ENCODE data around the gene XPO4. TPM values are rescaled to one million over a fixed set of nuclear protein-coding genes. Genes with fewer than 3 reads are reported as not detected.

The XPO4 gene
- total RNA-seq, 3 donors from 2014 or later: 17.1 to 24.6 (median 17.7) TPM

- no peaks in the 10 kb centered on the region for H3K27me3 ChIP-seq
- no peaks in the 10 kb centered on the region for H3K36me3 ChIP-seq
- no peaks in the 10 kb centered on the region for H3K9me3 ChIP-seq
- no peak for TF ChIP-seq POLR2AphosphoS5 (IDR thresholded peaks at IDR 0.05)
- H3K27ac ChIP-seq: no peak overlapping the region
- no peak for DNase-seq (ENCODE audit: low spot score in 2 of 2)
- H3K4me1 ChIP-seq: no peaks in the 10 kb centered on the region
- H3K4me3 ChIP-seq: no peak overlapping the region
- intact Hi-C loops (cut with DNase I; ENCODE audit: low total_unique reads): no loop called here
Observed at GRCh38 chr13:20729633-20730585, 172.6 kb downstream of the XPO4 start.

GRCh38 chr13:20728579-20729311 lies 173.8 kb downstream of the XPO4 start:
- Histone ChIP-seq H3K9me3 (no peaks in the 10 kb centered on the region), H3K27me3 (no peaks in the 10 kb centered on the region), H3K4me3 (no peak overlapping the region), H3K36me3 (no peaks in the 10 kb centered on the region), H3K4me1 (no peaks in the 10 kb centered on the region), H3K27ac (no peak overlapping the region)
- TF ChIP-seq POLR2AphosphoS5 (IDR thresholded peaks at IDR 0.05): no peak
- TF ChIP-seq POLR2A (IDR thresholded peaks at IDR 0.05): no peak
- TF ChIP-seq, protein P1, sequence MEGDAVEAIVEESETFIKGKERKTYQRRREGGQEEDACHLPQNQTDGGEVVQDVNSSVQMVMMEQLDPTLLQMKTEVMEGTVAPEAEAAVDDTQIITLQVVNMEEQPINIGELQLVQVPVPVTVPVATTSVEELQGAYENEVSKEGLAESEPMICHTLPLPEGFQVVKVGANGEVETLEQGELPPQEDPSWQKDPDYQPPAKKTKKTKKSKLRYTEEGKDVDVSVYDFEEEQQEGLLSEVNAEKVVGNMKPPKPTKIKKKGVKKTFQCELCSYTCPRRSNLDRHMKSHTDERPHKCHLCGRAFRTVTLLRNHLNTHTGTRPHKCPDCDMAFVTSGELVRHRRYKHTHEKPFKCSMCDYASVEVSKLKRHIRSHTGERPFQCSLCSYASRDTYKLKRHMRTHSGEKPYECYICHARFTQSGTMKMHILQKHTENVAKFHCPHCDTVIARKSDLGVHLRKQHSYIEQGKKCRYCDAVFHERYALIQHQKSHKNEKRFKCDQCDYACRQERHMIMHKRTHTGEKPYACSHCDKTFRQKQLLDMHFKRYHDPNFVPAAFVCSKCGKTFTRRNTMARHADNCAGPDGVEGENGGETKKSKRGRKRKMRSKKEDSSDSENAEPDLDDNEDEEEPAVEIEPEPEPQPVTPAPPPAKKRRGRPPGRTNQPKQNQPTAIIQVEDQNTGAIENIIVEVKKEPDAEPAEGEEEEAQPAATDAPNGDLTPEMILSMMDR (IDR thresholded peaks at IDR 0.05): no peak
- DNase-seq (ENCODE audit: low spot score in 2 of 2): no peak
- intact Hi-C loops (cut with DNase I; ENCODE audit: low total_unique reads): no loop called here

DNA sequence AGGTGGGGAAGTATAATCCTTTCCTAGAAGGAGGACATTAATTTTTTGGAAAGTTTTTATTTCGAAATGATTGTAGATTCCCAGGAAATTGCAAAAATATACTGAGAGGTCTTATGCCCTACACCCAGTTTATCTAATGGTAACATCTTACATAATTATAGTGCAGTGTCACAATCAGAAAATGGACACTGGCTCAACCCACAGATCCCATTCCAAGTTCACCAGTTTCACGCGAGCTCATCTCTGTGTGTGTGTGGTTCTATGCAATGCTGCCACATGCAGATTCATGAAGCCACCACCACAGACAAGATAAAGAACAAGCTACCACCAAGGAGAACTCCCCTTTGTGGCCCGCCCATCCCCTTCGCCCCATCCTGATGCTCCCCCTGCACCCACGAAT lies 174.7 kb downstream of the XPO4 start:
- H3K36me3 ChIP-seq: no peaks in the 10 kb centered on the region
- no peak overlapping the region for H3K4me3 ChIP-seq
- no peak for DNase-seq (ENCODE audit: low spot score in 2 of 2)
- no peaks in the 10 kb centered on the region for H3K4me1 ChIP-seq
- H3K27me3 ChIP-seq: no peaks in the 10 kb centered on the region
- no peak overlapping the region for H3K27ac ChIP-seq
- TF ChIP-seq POLR2AphosphoS5 (IDR thresholded peaks at IDR 0.05): no peak
- TF ChIP-seq, protein P1 (IDR thresholded peaks at IDR 0.05): no peak
- intact Hi-C loops (cut with DNase I; ENCODE audit: low total_unique reads): no loop called here
- no peaks in the 10 kb centered on the region for H3K9me3 ChIP-seq

Other genes with a start within 250 kb of the XPO4 start
- gene IL17D, start 199.0 kb downstream of the XPO4 start, total RNA-seq: 1 to 10 TPM in 2 of 3 donors, under 1 TPM in 1; 0.73 to 6.7 (median 2.0) TPM
- 10 to 100 TPM in 2 of 3 donors, 1 to 10 TPM in 1; 9.0 to 16.1 (median 13.5) TPM for gene EEF1AKMT1, start 128.8 kb downstream of the XPO4 start, total RNA-seq
- 10 to 100 TPM; 15.1 to 35.2 (median 21.6) TPM for gene LATS2, start 158.8 kb upstream of the XPO4 start, total RNA-seq
- gene SAP18, start 237.4 kb upstream of the XPO4 start, total RNA-seq: 10 to 100 TPM; 41.0 to 69.4 (median 42.4) TPM

All from breast epithelium (tissue), 4 donors.